Measurements from ENCODE around the gene HMX1. TPM values are rescaled to one million over a fixed set of nuclear protein-coding genes. Genes with fewer than 3 reads are reported as not detected.

Gene HMX1
- total RNA-seq, 1 donor, result not detected

GRCh38 chr4:8860096-8860891 lies 11.3 kb downstream of the HMX1 start:
- DNase-seq (ENCODE audit: insufficient read length, low spot score, missing footprints), result peak; percentile 80
- Histone ChIP-seq H3K36me3 (ENCODE audit: insufficient read depth, low read length) (no peaks in the 10 kb centered on the region), H3K4me3 (ENCODE audit: insufficient read depth, low read length) (no peak overlapping the region), H2AFZ (ENCODE audit: low read length) (no peak overlapping the region), H3K27me3 (ENCODE audit: insufficient read depth, low read length) (peaks cover 81% of the 10 kb centered on the region), H3K9me3 (ENCODE audit: low read depth, low read length) (no peaks in the 10 kb centered on the region), H3K4me2 (ENCODE audit: insufficient read depth, low read length) (no peak overlapping the region), H3K27ac (ENCODE audit: low read depth, low read length) (no peak overlapping the region), H3K4me1 (ENCODE audit: insufficient read depth, low read length) (no peaks in the 10 kb centered on the region), H4K20me1 (ENCODE audit: insufficient read depth, low read length) (no peaks in the 10 kb centered on the region), H3K79me2 (ENCODE audit: insufficient read depth, low read length) (no peaks in the 10 kb centered on the region)
- TF ChIP-seq CTCF (IDR thresholded peaks at IDR 0.05; ENCODE audit: extremely low read depth, low read depth, low read length), result no peak

DNA sequence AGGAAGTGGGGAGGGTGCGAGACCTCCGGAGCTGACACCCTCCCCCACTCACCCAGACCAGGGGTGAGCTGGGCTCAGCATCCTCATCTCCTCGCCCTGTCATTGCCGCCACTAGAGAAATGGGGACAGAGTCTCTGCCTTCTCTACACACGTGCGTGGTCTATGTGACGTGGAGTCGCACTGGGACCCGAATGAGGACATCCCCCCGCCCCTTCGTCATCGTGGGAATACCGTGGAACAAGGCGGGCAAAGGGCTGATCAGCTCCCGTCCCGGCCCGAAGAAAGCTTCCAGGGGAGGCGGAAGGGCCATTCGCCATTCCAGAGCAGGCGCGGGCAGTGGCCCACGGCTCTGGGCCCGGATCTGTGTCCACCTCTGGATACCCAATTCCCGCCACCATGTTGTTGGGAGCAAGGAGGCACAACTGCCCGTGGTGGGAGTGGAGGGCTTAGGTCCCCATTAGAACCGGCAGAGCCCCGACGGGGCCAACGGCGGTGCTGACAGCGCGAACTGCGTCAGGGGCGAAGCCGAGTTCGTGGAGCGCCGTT lies 12.0 kb downstream of the HMX1 start:
- Histone ChIP-seq H3K27ac (ENCODE audit: low read depth, low read length) (no peak overlapping the region), H3K4me2 (ENCODE audit: insufficient read depth, low read length) (no peak overlapping the region), H3K4me3 (ENCODE audit: insufficient read depth, low read length) (no peak overlapping the region), H4K20me1 (ENCODE audit: insufficient read depth, low read length) (no peaks in the 10 kb centered on the region), H3K27me3 (ENCODE audit: insufficient read depth, low read length) (peaks cover 88% of the 10 kb centered on the region), H3K36me3 (ENCODE audit: insufficient read depth, low read length) (no peaks in the 10 kb centered on the region), H3K4me1 (ENCODE audit: insufficient read depth, low read length) (no peaks in the 10 kb centered on the region), H2AFZ (ENCODE audit: low read length) (no peak overlapping the region), H3K79me2 (ENCODE audit: insufficient read depth, low read length) (no peaks in the 10 kb centered on the region), H3K9me3 (ENCODE audit: low read depth, low read length) (no peaks in the 10 kb centered on the region)
- TF ChIP-seq CTCF (IDR thresholded peaks at IDR 0.05; ENCODE audit: extremely low read depth, low read depth, low read length), result no peak
- no peak for DNase-seq (ENCODE audit: insufficient read length, low spot score, missing footprints)

DNA sequence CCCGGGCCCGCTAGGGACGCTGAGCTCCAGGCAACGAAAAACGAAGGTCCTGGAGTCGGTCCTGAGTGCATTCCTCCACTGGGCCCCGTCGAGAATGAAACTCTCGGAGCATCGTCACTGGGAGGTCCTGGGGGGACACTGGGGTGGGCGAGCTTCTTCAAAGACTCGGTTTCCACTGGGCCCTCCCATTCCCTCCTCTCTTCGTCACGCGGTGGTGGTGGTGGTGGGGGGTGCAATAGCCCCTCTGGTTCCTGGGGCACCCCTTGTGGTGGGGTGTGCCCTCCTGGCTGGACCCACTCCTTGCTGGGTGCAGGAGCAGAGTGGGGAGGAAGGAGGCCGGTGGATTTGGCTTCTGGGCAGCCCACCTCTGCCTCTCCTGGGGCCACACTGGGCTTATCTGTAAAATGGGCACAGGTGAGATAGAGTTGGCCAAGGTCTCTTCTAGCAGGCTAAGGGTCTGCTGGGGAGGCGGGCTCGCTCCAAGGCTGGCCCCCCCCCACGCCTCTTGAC lies 12.9 kb downstream of the HMX1 start:
- no peak for TF ChIP-seq CTCF (IDR thresholded peaks at IDR 0.05; ENCODE audit: extremely low read depth, low read depth, low read length)
- Histone ChIP-seq H2AFZ (ENCODE audit: low read length) (no peak overlapping the region), H3K79me2 (ENCODE audit: insufficient read depth, low read length) (no peaks in the 10 kb centered on the region), H3K4me2 (ENCODE audit: insufficient read depth, low read length) (no peak overlapping the region), H3K4me3 (ENCODE audit: insufficient read depth, low read length) (no peak overlapping the region), H3K36me3 (ENCODE audit: insufficient read depth, low read length) (no peaks in the 10 kb centered on the region), H3K4me1 (ENCODE audit: insufficient read depth, low read length) (no peaks in the 10 kb centered on the region), H3K27ac (ENCODE audit: low read depth, low read length) (no peak overlapping the region), H3K9me3 (ENCODE audit: low read depth, low read length) (no peaks in the 10 kb centered on the region), H3K27me3 (ENCODE audit: insufficient read depth, low read length) (peaks cover 87% of the 10 kb centered on the region), H4K20me1 (ENCODE audit: insufficient read depth, low read length) (no peaks in the 10 kb centered on the region)
- peak; percentile 85 for DNase-seq (ENCODE audit: insufficient read length, low spot score, missing footprints)
